K562 (cell line): ENCODE measurements around the gene RAPGEFL1. TPM values are rescaled to one million over a fixed set of nuclear protein-coding genes. Genes with fewer than 3 reads are reported as not detected.

Experiments used
- ATF2 ChIP-seq: sonication (generic); formaldehyde crosslinking; IDR thresholded peaks from 2 replicates; pipeline ENCODE4 v1.8.1; 2022; ENCODE audit warnings: missing genetic modification reagents
- DPF2 ChIP-seq: fragments of 450-650 bp; IDR thresholded peaks from 2 replicates; pipeline ENCODE4 v1.6.1; 2016
- E2F6 ChIP-seq, 2 experiments: IDR thresholded peaks; 2 replicates each; pipeline ENCODE4 v1.6.1; 2011; ENCODE audit warnings: borderline replicate concordance in 1 of 2, control low read depth in 1 of 2, low read depth in 1 of 2, low read length in 1 of 2, mild to moderate bottlenecking in 1 of 2, mixed read lengths in 1 of 2, moderate library complexity in 1 of 2; ENCODE audit not compliant: insufficient read depth in 1 of 2, insufficient read length in 1 of 2, poor library complexity in 1 of 2, severe bottlenecking in 1 of 2; ENCODE audit errors: extremely low read depth in 1 of 2
- HDAC1 ChIP-seq, 2 experiments: fragments of 450-650 bp; IDR thresholded peaks; 2 replicates each; pipeline ENCODE4 v1.6.1; 2016 to 2017; ENCODE audit warnings: inconsistent platforms in 1 of 2, mild to moderate bottlenecking in 1 of 2, moderate library complexity in 1 of 2
- HDGF ChIP-seq: fragments of 450-650 bp; IDR thresholded peaks from 2 replicates; pipeline ENCODE4 v1.6.1; 2016
- KLF1 ChIP-seq: fragments of 450-650 bp; IDR thresholded peaks from 2 replicates; pipeline ENCODE4 v1.6.1; 2016; ENCODE audit warnings: missing genetic modification characterization, missing compliant biosample characterization
- KLF16 ChIP-seq: IDR thresholded peaks from 2 replicates; pipeline ENCODE4 v1.6.1; 2016; ENCODE audit warnings: antibody characterized with exemption
- MLLT1 ChIP-seq, 2 experiments: fragments of 450-650 bp; IDR thresholded peaks; 2 replicates each; pipeline ENCODE4 v1.6.1; 2016
- NBN ChIP-seq: fragments of 450-650 bp; IDR thresholded peaks from 2 replicates; pipeline ENCODE4 v1.6.1; 2016; ENCODE audit warnings: low read depth, mild to moderate bottlenecking
- NKRF ChIP-seq: fragments of 450-650 bp; IDR thresholded peaks from 2 replicates; pipeline ENCODE4 v1.6.1; 2016; ENCODE audit warnings: borderline replicate concordance
- RBM22 ChIP-seq: fragments of 200-400 bp; formaldehyde crosslinking; IDR thresholded peaks from 2 replicates; pipeline ENCODE4 v1.6.1; 2018; ENCODE audit warnings: low read length, low read depth; ENCODE audit not compliant: poor library complexity, severe bottlenecking
- SMARCB1 ChIP-seq: IDR thresholded peaks from 2 replicates; pipeline ENCODE4 v1.6.1; 2011; ENCODE audit warnings: improper control_type of control experiment, low read depth; ENCODE audit not compliant: insufficient read length
- ZBTB12 ChIP-seq: fragments of 250-450 bp; sonication (Bioruptor Pico); IDR thresholded peaks from 2 replicates; pipeline ENCODE4 v1.4.0; 2020
- ZBTB2 ChIP-seq: fragments of 450-650 bp; IDR thresholded peaks from 2 replicates; pipeline ENCODE4 v1.6.1; 2016; ENCODE audit warnings: antibody characterized with exemption
- ZNF232 ChIP-seq: sonication (generic); formaldehyde crosslinking; IDR thresholded peaks from 2 replicates; pipeline ENCODE4 v1.8.0; 2022; ENCODE audit warnings: mild to moderate bottlenecking, missing genetic modification reagents
- polyA plus RNA-seq, 8 experiments: library from polyadenylated mRNA; depleted of rRNA in 4 of 8; stranded (reverse) in 5 of 8; unstranded in 3 of 8; fragments of >200 nt; fragmentation: Nextera tagmentation in 2 of 8; fragmentation: Illumina TruSeq in 1 of 8; extraction: Ambion mirVana in 2 of 8; extraction: Trizol in 1 of 8; gene quantifications; 2 replicates each; pipeline versions ENCODE4 v1.2.1 to v1.2.3, GENCODE V29; 2011 to 2014; ENCODE audit warnings: inconsistent platforms in 1 of 8, missing spikeins in 1 of 8
- total RNA-seq, 7 experiments: library from RNA; depleted of rRNA in 6 of 7; stranded (reverse); fragments of >200 nt in 6 of 7; fragmentation: Illumina TruSeq in 2 of 7; extraction: Trizol in 2 of 7; gene quantifications; 2 replicates each; pipeline versions ENCODE4 v1.2.1 to v1.2.3, GENCODE V29; 2011 to 2021; ENCODE audit warnings: low replicate concordance in 1 of 7

RAPGEFL1 gene
- total and polyA plus RNA-seq, 9 of the 15 experiments (the other 6 are each of a cell fraction or from before 2014, with no cell fraction given) = 0.18 to 4.1 (median 2.1) TPM

GRCh38 chr17:40219594-40220338 lies 42.5 kb downstream of the RAPGEFL1 start (continued):
- TF ChIP-seq E2F6 (IDR thresholded peaks at IDR 0.05; ENCODE audit: borderline replicate concordance in 1 of 2, extremely low read depth in 1 of 2, insufficient read depth in 1 of 2, insufficient read length in 1 of 2, low read depth in 1 of 2, low read length in 1 of 2, poor library complexity in 1 of 2, severe bottlenecking in 1 of 2) (peak in 1 of 2 experiments; percentile 30), HDAC1 (IDR thresholded peaks at IDR 0.05) (peak in 1 of 2 experiments; percentile 53; a peak in 2 of 4 replicates), KLF1 (tag) (no peak), MLLT1 (IDR thresholded peaks at IDR 0.05) (peak; percentile 65 to 73; a peak in 3 of 4 replicates), NKRF (peak; percentile 70; the same call in 1 of the 2 replicates), DPF2 (peak; percentile 24; the same call in 1 of the 2 replicates), SMARCB1 (no peak), KLF16 (no peak), HDGF (no peak), ZBTB12 (CRISPR knock-in tag) (no peak), RBM22 (no peak), NBN (peak; percentile 49), ZBTB2 (peak; percentile 54; the same call in 1 of the 2 replicates), ZNF232 (CRISPR knock-in tag) (no peak), ATF2 (CRISPR knock-in tag) (no peak)
